SIG-M5 treated with dmso at 0.1 percent for 504 hours (cell line): ENCODE results near the gene NELFCD.
A peak's percentile ranks its signal among the peaks of the same experiment; 100 is the strongest.
"Not testable (repeated sequence)": the region's sequence is repeated elsewhere in the genome, so short reads cannot be mapped to it uniquely, and the experiment has no call there.

ENCODE experiments used
- DNase-seq: peaks from one replicate; lab custom pipeline; 2025; ENCODE audit not compliant: unreplicated experiment; lab: John Stamatoyannopoulos, UW

Gene NELFCD

GRCh38 chr20:58973179-58973578 is 7.9 kb upstream of the NELFCD start:
- no peak for DNase-seq

- DNase-seq: peak; percentile 16
These were observed 7.2 kb upstream of the NELFCD start for GRCh38 chr20:58973866-58974265.

- DNase-seq: no peak
These were observed 5.7 kb upstream of the NELFCD start for GRCh38 chr20:58975353-58975752.

- DNase-seq: no peak
These were observed 4.9 kb upstream of the NELFCD start for GRCh38 chr20:58976061-58976730.

GRCh38 chr20:58978351-58979190 is 2.5 kb upstream of the NELFCD start:
- no peak for DNase-seq

GRCh38 chr20:58981628-58982364 is 740 bp downstream of the NELFCD start:
- DNase-seq: peak; percentile 51

GRCh38 chr20:58982406-58983114 is 1.5 kb downstream of the NELFCD start:
- no peak for DNase-seq

GRCh38 chr20:58983115-58983468 is 2.0 kb downstream of the NELFCD start:
- not testable (repeated sequence) for DNase-seq

GRCh38 chr20:58984691-58985090 is 3.6 kb downstream of the NELFCD start:
- DNase-seq: no peak

- no peak for DNase-seq
These were observed 4.6 kb downstream of the NELFCD start for GRCh38 chr20:58985656-58986055.

- no peak for DNase-seq
These were observed 5.4 kb downstream of the NELFCD start for GRCh38 chr20:58986286-58986967.

GRCh38 chr20:58986968-58987517 is 6.0 kb downstream of the NELFCD start:
- DNase-seq: no peak

GRCh38 chr20:58987790-58988564 is 6.9 kb downstream of the NELFCD start:
- no peak for DNase-seq

- DNase-seq: no peak
These were observed 7.5 kb downstream of the NELFCD start for GRCh38 chr20:58988565-58988882.

GRCh38 chr20:58989196-58989595 is 8.1 kb downstream of the NELFCD start:
- DNase-seq: no peak

GRCh38 chr20:58990651-58991445 is 9.8 kb downstream of the NELFCD start:
- no peak for DNase-seq

GRCh38 chr20:58991715-58992114 is 10.7 kb downstream of the NELFCD start:
- DNase-seq: no peak

- no peak for DNase-seq
These were observed 11.9 kb downstream of the NELFCD start for GRCh38 chr20:58992911-58993310.
